Right atrium auricular region (tissue), 2 donors: ENCODE results near the gene MRPL53. TPM values are rescaled to one million over a fixed set of nuclear protein-coding genes. Genes with fewer than 3 reads are reported as not detected.
"Not testable (repeated sequence)": the region's sequence is repeated elsewhere in the genome, so short reads cannot be mapped to it uniquely, and the experiment has no call there.

Source experiments
- DNase-seq: peaks from one replicate; pipeline ENCODE4 v3.0.0-alpha.2; 2019; ENCODE audit warnings: low spot score
- H3K27ac ChIP-seq, 2 donors: fragments of 200-600 bp; sonication (generic); 1 replicate in 1 of 2; 2 replicates in 1 of 2; pipeline ENCODE4 v1.5.1; 2016 to 2019
- H3K27me3 ChIP-seq, 2 donors: fragments of 200-600 bp; sonication (generic); one replicate each; pipeline versions ENCODE4 v1.5.1 to v1.6.0; 2017 to 2019
- H3K36me3 ChIP-seq: fragments of 200-600 bp; sonication (generic); one replicate; pipeline ENCODE4 v1.5.1; 2016
- H3K4me1 ChIP-seq, 2 donors: fragments of 200-600 bp; sonication (generic); one replicate each; pipeline versions ENCODE4 v1.5.1 to v1.6.0; 2017 to 2019
- H3K4me3 ChIP-seq, 2 donors: fragments of 200-600 bp; sonication (generic); 1 replicate in 1 of 2; 2 replicates in 1 of 2; pipeline ENCODE4 v1.5.1; 2017 to 2019; ENCODE audit warnings: mild to moderate bottlenecking in 1 of 2, moderate library complexity in 1 of 2
- H3K9me3 ChIP-seq, 2 donors: fragments of 200-600 bp; sonication (generic); one replicate each; pipeline ENCODE4 v1.5.1; 2019
- CTCF ChIP-seq, 2 donors: fragments of 200-600 bp; sonication (generic); IDR thresholded peaks; one replicate each; pipeline ENCODE4 v1.5.1; 2019; ENCODE audit warnings: antibody characterized with exemption in 2 of 2
- total RNA-seq, 2 donors: library from RNA; depleted of rRNA; stranded (reverse); fragments of >200 nt; gene quantifications; one replicate each; pipeline ENCODE4 v1.1.0, GENCODE V29; 2016

MRPL53 gene
- total RNA-seq, 2 donors from 2014 or later = 19.8 to 81.4 TPM

GRCh38 chr2:74493546-74493945 lies 21.1 kb upstream of the MRPL53 start:
- H3K27me3 ChIP-seq = peaks cover 8 to 12% of the 10 kb centered on the region in 2 donors
- H3K4me1 ChIP-seq = peaks cover 0 to 14% of the 10 kb centered on the region in 2 donors
- H3K4me3 ChIP-seq = no peak overlapping the region
- peaks cover 36% of the 10 kb centered on the region for H3K36me3 ChIP-seq
- H3K27ac ChIP-seq = no peak overlapping the region
- no peaks in the 10 kb centered on the region for H3K9me3 ChIP-seq
- TF ChIP-seq CTCF (IDR thresholded peaks at IDR 0.05) = no peak
- no peak for DNase-seq

GRCh38 chr2:74491648-74492544 lies 19.4 kb upstream of the MRPL53 start:
- peaks cover 40% of the 10 kb centered on the region for H3K36me3 ChIP-seq
- H3K4me1 ChIP-seq = no peaks in the 10 kb centered on the region
- DNase-seq = no peak

GRCh38 chr2:74489906-74490305 lies 17.4 kb upstream of the MRPL53 start:
- no peak for DNase-seq
- no peak overlapping the region for H3K27ac ChIP-seq
- H3K27me3 ChIP-seq = no peaks in the 10 kb centered on the region
- no peak overlapping the region for H3K4me3 ChIP-seq
- peaks cover 43% of the 10 kb centered on the region for H3K36me3 ChIP-seq
- H3K9me3 ChIP-seq = no peaks in the 10 kb centered on the region
- no peaks in the 10 kb centered on the region for H3K4me1 ChIP-seq
- TF ChIP-seq CTCF (IDR thresholded peaks at IDR 0.05) = no peak

More at GRCh38 chr2:74491648-74492544, 19.4 kb upstream of the MRPL53 start:
- Histone ChIP-seq H3K9me3 (no peaks in the 10 kb centered on the region), H3K4me3 (no peak overlapping the region), H3K27ac (no peak overlapping the region), H3K27me3 (no peaks in the 10 kb centered on the region)
- TF ChIP-seq CTCF (IDR thresholded peaks at IDR 0.05) = no peak

- no peak for DNase-seq
- no peaks in the 10 kb centered on the region for H3K9me3 ChIP-seq
- no peaks in the 10 kb centered on the region for H3K27me3 ChIP-seq
- TF ChIP-seq CTCF (IDR thresholded peaks at IDR 0.05) = no peak
- H3K36me3 ChIP-seq = peaks cover 43% of the 10 kb centered on the region
- no peak overlapping the region for H3K27ac ChIP-seq
- H3K4me3 ChIP-seq = no peak overlapping the region
- peaks cover 0 to 6% of the 10 kb centered on the region in 2 donors for H3K4me1 ChIP-seq
Observed at GRCh38 chr2:74488643-74489481, 16.4 kb upstream of the MRPL53 start.

GRCh38 chr2:74486141-74486540 lies 13.7 kb upstream of the MRPL53 start:
- Histone ChIP-seq H3K4me1 (peaks cover 0 to 24% of the 10 kb centered on the region in 2 donors), H3K9me3 (no peaks in the 10 kb centered on the region), H3K27ac (no peak overlapping the region), H3K36me3 (peaks cover 17% of the 10 kb centered on the region), H3K4me3 (no peak overlapping the region), H3K27me3 (no peaks in the 10 kb centered on the region)
- no peak for DNase-seq
- TF ChIP-seq CTCF (IDR thresholded peaks at IDR 0.05) = no peak

- Histone ChIP-seq H3K4me1 (peaks cover 0 to 31% of the 10 kb centered on the region in 2 donors), H3K4me3 (peak overlapping the region; percentile 78 to 83), H3K27ac (peak overlapping the region; percentile 88 to 91)
- not testable (repeated sequence) for DNase-seq, H3K27me3 ChIP-seq, H3K9me3 ChIP-seq, H3K36me3 ChIP-seq
Observed at GRCh38 chr2:74483675-74484164, 11.2 kb upstream of the MRPL53 start.
